ENCODE data around the gene SMG9. TPM values are rescaled to one million over a fixed set of nuclear protein-coding genes. Genes with fewer than 3 reads are reported as not detected.
A peak's percentile ranks its signal among the peaks of the same experiment; 100 is the strongest.

The SMG9 gene
- polyA plus RNA-seq, 3 donors: 1.3 to 26.1 (median 2.4) TPM

DNA sequence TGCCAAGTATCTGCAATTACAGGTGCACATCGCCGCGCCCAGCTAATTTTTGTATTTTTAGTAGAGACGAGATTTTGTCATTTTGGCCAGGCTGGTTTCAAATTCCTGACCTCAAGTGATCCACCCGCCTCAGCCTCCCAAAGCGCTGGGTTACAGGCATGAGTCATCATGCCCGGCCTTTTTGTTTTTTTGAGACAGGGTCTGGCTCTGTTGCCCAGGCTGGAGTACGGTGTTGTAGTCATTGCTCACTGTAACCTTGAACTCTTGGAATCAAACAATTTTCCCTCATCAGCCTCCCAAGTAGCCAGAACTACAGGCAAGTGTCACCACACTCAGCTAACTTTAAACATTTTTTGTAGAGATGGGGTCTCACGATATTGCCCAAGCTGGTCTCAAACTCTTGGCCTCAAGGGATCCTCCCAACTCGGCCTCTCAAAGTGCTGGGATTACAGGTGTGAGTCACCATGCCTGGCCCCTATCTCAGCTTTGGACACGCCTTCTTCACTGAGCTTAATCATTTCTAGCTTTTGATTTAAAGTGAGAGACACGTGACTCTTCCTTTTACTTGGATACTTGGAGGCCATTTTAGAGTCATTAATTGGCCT lies 42.9 kb downstream of the SMG9 start:
- Histone ChIP-seq H3K27ac (ENCODE audit: low read depth in 1 of 2, low read length in 2 of 2) (no peak overlapping the region), H3K4me1 (ENCODE audit: control insufficient read depth in 1 of 2, insufficient read depth in 2 of 2, low read length in 2 of 2) (no peaks in the 10 kb centered on the region), H3K79me2 (ENCODE audit: insufficient read depth, low read length) (no peaks in the 10 kb centered on the region), H2AFZ (ENCODE audit: insufficient read depth, low read depth, low read length, poor library complexity, severe bottlenecking) (no peak overlapping the region), H4K20me1 (ENCODE audit: insufficient read depth, low read length) (no peaks in the 10 kb centered on the region), H3K4me3 (replicated peaks in 1 of 3; ENCODE audit: low read depth in 2 of 3, low read length in 3 of 3) (no peak overlapping the region), H3K9me3 (replicated peaks in 1 of 2; ENCODE audit: control insufficient read depth in 1 of 2, insufficient read depth in 1 of 2, low read length in 2 of 2) (peaks cover 0 to 12% of the 10 kb centered on the region in 2 donors), H3K4me2 (replicated peaks; ENCODE audit: extremely low read depth, low read length, poor library complexity, severe bottlenecking) (no peak overlapping the region), H3K9ac (ENCODE audit: insufficient read depth, low read length, poor library complexity, severe bottlenecking) (no peak overlapping the region), H3K27me3 (ENCODE audit: control insufficient read depth in 2 of 2, insufficient read depth in 2 of 2, low read length in 2 of 2) (no peaks in the 10 kb centered on the region), H3K36me3 (replicated peaks in 1 of 2; ENCODE audit: control insufficient read depth in 1 of 2, insufficient read depth in 2 of 2, low read length in 2 of 2) (no peaks in the 10 kb centered on the region)
- Mint-ChIP-seq H3K27ac (no peak overlapping the region), H3K9me3 (peaks cover 3 to 13% (median 7%) of the 10 kb centered on the region in 7 donors), H3K36me3 (no peaks in the 10 kb centered on the region), H3K27me3 (ENCODE audit: low read depth in 3 of 3) (peaks cover 8 to 32% (median 11%) of the 10 kb centered on the region in 3 donors), H3K4me3 (peak overlapping the region in 1 of 2 donors; percentile 9), H3K4me1 (peaks cover 3% of the 10 kb centered on the region)
- TF ChIP-seq, protein P1, sequence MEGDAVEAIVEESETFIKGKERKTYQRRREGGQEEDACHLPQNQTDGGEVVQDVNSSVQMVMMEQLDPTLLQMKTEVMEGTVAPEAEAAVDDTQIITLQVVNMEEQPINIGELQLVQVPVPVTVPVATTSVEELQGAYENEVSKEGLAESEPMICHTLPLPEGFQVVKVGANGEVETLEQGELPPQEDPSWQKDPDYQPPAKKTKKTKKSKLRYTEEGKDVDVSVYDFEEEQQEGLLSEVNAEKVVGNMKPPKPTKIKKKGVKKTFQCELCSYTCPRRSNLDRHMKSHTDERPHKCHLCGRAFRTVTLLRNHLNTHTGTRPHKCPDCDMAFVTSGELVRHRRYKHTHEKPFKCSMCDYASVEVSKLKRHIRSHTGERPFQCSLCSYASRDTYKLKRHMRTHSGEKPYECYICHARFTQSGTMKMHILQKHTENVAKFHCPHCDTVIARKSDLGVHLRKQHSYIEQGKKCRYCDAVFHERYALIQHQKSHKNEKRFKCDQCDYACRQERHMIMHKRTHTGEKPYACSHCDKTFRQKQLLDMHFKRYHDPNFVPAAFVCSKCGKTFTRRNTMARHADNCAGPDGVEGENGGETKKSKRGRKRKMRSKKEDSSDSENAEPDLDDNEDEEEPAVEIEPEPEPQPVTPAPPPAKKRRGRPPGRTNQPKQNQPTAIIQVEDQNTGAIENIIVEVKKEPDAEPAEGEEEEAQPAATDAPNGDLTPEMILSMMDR (IDR thresholded peaks at IDR 0.05): no peak
- intact Hi-C loops (cut with micrococcal nuclease): no loop called here
- WGBS (ENCODE audit: insufficient coverage): 76% methylated on average over 9 of the region's 12 CpGs
- peak in 1 of 3 donors; percentile 21 for DNase-seq

DNA sequence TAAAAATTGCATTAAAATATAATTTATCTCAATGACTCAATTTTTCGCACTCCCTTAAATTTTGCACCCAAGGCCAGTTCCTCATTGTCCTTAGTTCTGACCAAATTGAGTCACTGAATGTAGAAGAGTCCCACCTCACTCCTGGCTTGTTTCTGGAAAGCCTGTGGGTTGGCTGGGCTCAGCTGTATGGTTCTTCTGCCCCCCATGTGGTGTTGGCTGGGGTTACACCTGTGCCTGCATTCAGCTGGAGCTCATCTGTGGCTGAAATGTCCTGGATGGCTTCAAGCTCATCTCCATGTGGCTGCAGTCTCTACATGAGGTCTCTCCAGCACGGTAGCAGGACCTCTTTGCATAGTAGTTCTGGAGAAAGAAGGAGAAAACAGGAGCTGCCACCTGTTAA lies 46.0 kb downstream of the SMG9 start:
- no peak overlapping the region for H2AFZ ChIP-seq (ENCODE audit: insufficient read depth, low read depth, low read length, poor library complexity, severe bottlenecking)
- no peak overlapping the region for H3K4me3 ChIP-seq (replicated peaks in 1 of 3; ENCODE audit: low read depth in 2 of 3, low read length in 3 of 3)
- DNase-seq: peak in 1 of 3 donors; percentile 22
- no peaks in the 10 kb centered on the region for H3K4me1 ChIP-seq (ENCODE audit: control insufficient read depth in 1 of 2, insufficient read depth in 2 of 2, low read length in 2 of 2)
- peaks cover 0 to 12% of the 10 kb centered on the region in 2 donors for H3K9me3 ChIP-seq (replicated peaks in 1 of 2; ENCODE audit: control insufficient read depth in 1 of 2, insufficient read depth in 1 of 2, low read length in 2 of 2)
- H3K79me2 ChIP-seq (ENCODE audit: insufficient read depth, low read length): no peaks in the 10 kb centered on the region
- Mint-ChIP-seq H3K4me3 (no peak overlapping the region), H3K9me3 (peaks cover 3 to 13% (median 7%) of the 10 kb centered on the region in 7 donors), H3K27ac (peak overlapping the region in 1 of 7 donors; percentile 77), H3K4me1 (peaks cover 4% of the 10 kb centered on the region), H3K27me3 (ENCODE audit: low read depth in 3 of 3) (peaks cover 8 to 27% (median 13%) of the 10 kb centered on the region in 3 donors), H3K36me3 (no peaks in the 10 kb centered on the region)
- no peaks in the 10 kb centered on the region for H3K27me3 ChIP-seq (ENCODE audit: control insufficient read depth in 2 of 2, insufficient read depth in 2 of 2, low read length in 2 of 2)
- no peaks in the 10 kb centered on the region for H3K36me3 ChIP-seq (replicated peaks in 1 of 2; ENCODE audit: control insufficient read depth in 1 of 2, insufficient read depth in 2 of 2, low read length in 2 of 2)
- intact Hi-C loops (cut with micrococcal nuclease): no loop called here
- no CpG with 5 or more reads among the region's 2 CpGs for WGBS (ENCODE audit: insufficient coverage)
- H3K9ac ChIP-seq (ENCODE audit: insufficient read depth, low read length, poor library complexity, severe bottlenecking): no peak overlapping the region
- no peak overlapping the region for H3K4me2 ChIP-seq (replicated peaks; ENCODE audit: extremely low read depth, low read length, poor library complexity, severe bottlenecking)
- TF ChIP-seq, protein P1 (IDR thresholded peaks at IDR 0.05): peak; percentile 11
- no peaks in the 10 kb centered on the region for H4K20me1 ChIP-seq (ENCODE audit: insufficient read depth, low read length)
- H3K27ac ChIP-seq (ENCODE audit: low read depth in 1 of 2, low read length in 2 of 2): no peak overlapping the region

Measured in CD14-positive monocyte (primary cell).